Suprapubic skin (tissue), 3 donors: Measurements from ENCODE around the gene GNA12.

Experiments used
- POLR2A ChIP-seq, 2 donors: fragments of 450-650 bp; IDR thresholded peaks; one replicate each; pipeline ENCODE4 v1.6.1; 2017; ENCODE audit warnings: antibody characterized with exemption in 2 of 2, mild to moderate bottlenecking in 2 of 2, moderate library complexity in 2 of 2
- TF ChIP-seq, protein P1 (sequence below), 2 donors: fragments of 200-600 bp in 1 of 2; fragments of 450-650 bp in 1 of 2; sonication (generic) in 1 of 2; IDR thresholded peaks; one replicate each; pipeline ENCODE4 v1.5.1; 2016 to 2019; ENCODE audit warnings: antibody characterized with exemption in 2 of 2, mild to moderate bottlenecking in 1 of 2, moderate library complexity in 1 of 2

DNA sequence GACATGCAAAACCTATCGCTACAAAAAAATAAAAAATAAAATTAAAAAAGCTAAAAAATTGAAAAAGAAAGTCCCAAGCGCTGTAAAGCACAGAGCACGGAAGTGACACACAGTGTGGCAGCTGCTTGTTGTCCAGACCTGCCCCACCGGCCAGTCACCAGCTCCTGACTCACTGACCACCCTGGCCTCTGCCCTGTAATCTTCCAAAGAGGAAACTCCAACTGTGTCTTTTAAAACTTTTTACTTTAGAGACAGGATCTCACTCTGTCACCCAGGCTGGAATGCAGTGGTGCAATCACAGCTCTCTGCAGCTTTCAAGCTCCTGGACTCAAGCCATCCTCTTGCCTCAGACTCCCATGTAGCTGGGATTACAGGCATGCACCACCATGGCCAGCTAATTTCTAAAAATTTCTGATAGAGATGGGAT is 23.6 kb downstream of the GNA12 start:
- TF ChIP-seq, protein P1, sequence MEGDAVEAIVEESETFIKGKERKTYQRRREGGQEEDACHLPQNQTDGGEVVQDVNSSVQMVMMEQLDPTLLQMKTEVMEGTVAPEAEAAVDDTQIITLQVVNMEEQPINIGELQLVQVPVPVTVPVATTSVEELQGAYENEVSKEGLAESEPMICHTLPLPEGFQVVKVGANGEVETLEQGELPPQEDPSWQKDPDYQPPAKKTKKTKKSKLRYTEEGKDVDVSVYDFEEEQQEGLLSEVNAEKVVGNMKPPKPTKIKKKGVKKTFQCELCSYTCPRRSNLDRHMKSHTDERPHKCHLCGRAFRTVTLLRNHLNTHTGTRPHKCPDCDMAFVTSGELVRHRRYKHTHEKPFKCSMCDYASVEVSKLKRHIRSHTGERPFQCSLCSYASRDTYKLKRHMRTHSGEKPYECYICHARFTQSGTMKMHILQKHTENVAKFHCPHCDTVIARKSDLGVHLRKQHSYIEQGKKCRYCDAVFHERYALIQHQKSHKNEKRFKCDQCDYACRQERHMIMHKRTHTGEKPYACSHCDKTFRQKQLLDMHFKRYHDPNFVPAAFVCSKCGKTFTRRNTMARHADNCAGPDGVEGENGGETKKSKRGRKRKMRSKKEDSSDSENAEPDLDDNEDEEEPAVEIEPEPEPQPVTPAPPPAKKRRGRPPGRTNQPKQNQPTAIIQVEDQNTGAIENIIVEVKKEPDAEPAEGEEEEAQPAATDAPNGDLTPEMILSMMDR (IDR thresholded peaks at IDR 0.05) = no peak
- no peak for TF ChIP-seq POLR2A (IDR thresholded peaks at IDR 0.05)
